GM18511 (cell line): Measurements from ENCODE around the gene FBXL16.
"Not testable (repeated sequence)": the region's sequence is repeated elsewhere in the genome, so short reads cannot be mapped to it uniquely, and the experiment has no call there.

ENCODE experiments used
- ATAC-seq: cut with Tn5 transposase; IDR thresholded peaks from one replicate; pipeline ENCODE4 v1.9.1; 2021; ENCODE audit warnings: mild to moderate bottlenecking, moderate library complexity; ENCODE audit not compliant: unreplicated experiment

The FBXL16 gene

GRCh38 chr16:723695-724094 lies 18.1 kb upstream of the FBXL16 start:
- ATAC-seq = no peak

GRCh38 chr16:722835-723633 lies 17.4 kb upstream of the FBXL16 start:
- no peak for ATAC-seq

GRCh38 chr16:721765-722540 lies 16.4 kb upstream of the FBXL16 start:
- ATAC-seq = no peak

DNA sequence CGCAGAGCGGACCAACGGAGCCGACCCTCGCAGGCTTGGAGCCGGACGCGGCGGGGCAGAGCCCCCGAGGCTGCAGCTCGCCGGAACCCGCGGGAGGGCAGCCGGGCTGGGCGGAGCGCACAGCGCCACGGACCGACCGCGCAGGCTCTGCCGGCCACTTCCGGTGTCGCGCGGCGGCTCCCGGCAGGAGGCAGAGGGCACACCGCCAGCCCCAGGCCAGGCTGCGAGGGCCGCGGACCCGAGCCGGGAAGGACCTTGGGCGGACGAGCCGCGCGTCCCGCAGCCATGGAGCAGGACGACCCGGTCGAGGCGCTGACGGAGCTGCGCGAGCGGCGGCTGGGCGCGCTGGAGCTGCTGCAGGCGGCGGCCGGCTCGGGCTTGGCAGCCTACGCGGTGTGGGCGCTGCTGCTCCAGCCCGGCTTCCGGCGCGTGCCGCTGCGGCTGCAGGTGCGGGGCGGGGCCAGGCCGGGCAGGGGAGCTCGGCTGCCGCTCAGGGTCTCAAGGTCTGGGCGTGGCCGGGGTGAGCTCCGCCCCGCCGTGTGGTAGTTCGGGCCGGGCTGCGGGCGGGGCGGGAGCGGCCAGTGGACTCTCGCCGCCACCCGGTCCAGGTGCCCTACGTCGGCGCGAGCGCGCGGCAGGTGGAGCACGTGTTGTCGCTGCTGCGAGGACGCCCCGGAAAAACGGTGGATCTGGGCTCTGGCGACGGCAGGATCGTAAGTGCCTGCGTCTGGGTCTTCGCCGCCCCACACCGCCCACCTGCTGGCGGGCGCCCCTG lies 15.6 kb upstream of the FBXL16 start, which contains the start of gene ANTKMT:
Gene ANTKMT (plus strand): TSS at position 157 of the 775 bp plus-strand sequence. CDS start 129 bp downstream, at position 286.
- peak; percentile 73 for ATAC-seq

- peak; percentile 31 for ATAC-seq
Observed at GRCh38 chr16:720447-720989, 14.9 kb upstream of the FBXL16 start.

DNA sequence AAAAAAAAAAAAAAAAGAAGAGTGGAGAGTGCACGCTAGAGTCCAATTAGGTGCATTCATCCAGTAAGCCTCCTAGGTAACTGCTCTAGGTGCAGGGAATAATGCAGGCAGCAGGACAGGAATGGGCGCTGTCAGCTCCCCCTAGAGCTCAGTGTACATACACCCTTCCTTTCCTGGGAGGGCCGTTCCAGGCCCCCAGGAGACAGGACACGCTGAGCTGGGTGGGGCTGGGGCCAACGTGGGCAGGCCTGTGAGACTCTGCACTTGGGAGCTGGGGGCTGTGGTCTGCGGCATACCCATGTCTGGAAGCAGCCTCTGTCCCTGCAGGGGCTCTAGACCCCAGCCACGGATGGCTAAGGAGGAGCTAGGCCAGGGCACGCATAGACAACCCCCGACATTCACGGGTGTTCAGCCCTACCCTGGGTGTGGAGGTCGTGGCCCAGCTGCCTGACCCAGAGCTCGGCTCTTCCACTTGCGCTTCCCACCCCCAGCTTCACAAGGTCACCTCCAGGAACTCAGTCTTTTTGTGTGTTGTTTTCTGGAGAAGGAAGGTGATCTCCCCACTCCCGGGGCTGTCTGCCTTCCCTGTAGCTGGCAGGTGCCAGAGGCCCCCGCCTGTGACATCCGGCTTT lies 14.3 kb upstream of the FBXL16 start:
- ATAC-seq = no peak

GRCh38 chr16:718922-719321 lies 13.3 kb upstream of the FBXL16 start:
- ATAC-seq = no peak

DNA sequence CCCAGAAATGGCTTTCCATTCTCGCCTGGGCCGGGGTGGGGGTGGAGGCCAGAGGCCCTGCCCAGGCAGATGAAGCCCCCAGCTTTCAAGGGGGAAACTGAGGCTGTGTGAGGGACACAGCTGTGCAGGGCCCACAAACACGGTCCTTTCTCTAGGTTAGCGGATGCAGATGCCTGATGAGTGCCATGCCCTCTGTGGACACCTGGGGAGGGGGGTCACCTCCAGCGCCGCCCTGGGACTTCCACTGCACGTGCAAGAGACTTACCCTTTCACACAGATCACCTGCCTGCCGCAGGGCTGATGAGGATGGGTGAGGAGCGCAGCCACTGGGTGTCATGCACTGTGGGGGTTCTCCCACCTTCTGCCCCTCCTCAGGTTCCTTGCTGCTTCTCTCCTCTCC lies 12.8 kb upstream of the FBXL16 start:
- no peak for ATAC-seq

GRCh38 chr16:717450-718245 lies 12.0 kb upstream of the FBXL16 start:
- no peak for ATAC-seq

- ATAC-seq = no peak
Observed at GRCh38 chr16:716768-717325, 11.2 kb upstream of the FBXL16 start.

GRCh38 chr16:716200-716568 lies 10.6 kb upstream of the FBXL16 start:
- ATAC-seq = no peak

- no peak for ATAC-seq
Observed at GRCh38 chr16:715477-716199, 10.0 kb upstream of the FBXL16 start.

DNA sequence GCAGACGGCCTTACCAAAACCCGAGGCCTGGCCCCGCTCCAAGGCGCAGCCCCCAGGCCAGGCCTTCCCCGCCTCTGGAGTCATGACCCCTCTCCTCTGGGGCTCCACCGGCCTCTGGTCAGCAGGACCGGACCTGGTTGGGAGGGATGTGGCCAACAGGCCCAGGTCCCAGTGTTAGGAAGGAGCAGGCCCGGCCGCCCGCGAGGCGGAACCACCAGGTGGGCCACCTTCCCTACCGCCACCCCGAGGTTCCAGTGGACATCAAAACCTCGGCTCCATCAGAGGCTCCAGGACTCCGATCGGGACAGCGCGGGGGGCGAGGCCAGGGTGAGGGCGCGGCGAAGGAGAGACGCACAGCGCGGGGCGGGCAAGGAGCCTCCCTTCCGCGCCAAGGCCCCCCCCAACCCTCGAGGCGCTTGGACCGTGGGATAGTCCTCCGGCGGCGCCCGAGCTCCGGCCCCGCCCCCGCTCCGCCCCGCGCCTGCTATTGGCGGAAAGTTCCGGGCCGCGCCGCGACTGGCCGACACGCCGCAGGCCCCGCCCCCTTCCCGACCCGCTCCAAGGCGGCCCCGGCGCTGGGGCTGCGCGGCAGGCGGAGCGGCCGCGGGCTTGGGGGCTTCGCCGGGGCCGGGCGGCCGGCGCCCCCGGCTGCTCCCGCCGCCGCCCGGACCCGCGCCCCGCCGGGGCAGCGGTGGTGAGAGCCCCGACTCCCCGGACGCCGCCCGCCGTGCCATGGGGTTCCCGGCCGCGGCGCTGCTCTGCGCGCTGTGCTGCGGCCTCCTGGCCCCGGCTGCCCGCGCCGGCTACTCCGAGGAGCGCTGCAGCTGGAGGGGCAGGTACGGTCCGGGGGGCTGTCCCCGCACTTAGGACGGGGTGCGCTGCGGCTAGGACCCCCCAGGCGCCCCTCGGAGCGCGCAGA lies 9.2 kb upstream of the FBXL16 start, which contains the start of gene METRN:
Gene METRN (plus strand): TSS at position 561 of the 919 bp plus-strand sequence. CDS start 172 bp downstream, at position 733.
- peak; percentile 79 for ATAC-seq

DNA sequence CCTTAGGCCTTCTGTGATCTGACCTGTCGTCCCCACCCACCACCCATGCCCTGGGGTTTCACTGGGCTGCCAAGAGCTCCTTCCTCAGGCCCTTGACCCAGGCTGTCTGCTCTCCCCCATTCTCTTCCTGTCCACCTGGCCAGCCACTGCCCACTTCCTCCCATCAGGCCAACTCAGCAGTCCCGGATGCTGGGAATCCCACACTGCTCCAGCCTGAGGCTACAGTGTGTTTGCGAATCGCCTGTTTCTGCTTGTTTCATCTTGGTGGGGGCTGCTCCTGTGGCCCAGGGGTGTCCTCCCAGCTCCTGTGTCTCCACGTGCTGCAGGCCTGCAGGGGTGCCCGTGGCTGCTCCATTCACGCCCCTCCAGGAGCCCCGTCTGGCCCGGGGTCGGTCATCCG lies 8.5 kb upstream of the FBXL16 start:
- no peak for ATAC-seq

DNA sequence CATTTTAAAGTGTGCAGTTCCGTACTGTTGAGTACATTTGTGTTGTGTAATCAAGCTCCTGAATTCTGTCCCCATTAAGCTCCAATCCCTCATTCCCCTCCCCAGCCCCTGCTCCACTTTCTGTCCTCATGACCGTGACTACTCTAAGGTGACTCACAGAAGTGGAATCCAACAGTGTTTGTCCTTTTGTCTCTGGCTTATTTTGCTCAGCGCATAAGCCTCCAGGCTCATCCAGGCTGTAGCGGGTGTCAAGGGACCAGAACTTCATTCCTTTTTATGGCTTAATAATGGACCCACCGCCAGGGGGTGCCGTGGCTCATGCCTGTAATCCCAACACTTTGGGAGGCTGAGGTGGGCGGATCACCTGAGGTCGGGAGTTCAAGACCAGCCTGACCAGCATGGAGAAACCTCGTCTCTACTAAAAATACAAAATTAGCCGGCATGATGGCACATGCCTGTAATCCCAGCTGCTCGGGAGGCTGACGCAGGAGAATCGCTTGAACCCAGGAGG lies 7.2 kb upstream of the FBXL16 start:
- not testable (repeated sequence) for ATAC-seq

GRCh38 chr16:711548-712320 lies 6.1 kb upstream of the FBXL16 start:
- no peak for ATAC-seq

DNA sequence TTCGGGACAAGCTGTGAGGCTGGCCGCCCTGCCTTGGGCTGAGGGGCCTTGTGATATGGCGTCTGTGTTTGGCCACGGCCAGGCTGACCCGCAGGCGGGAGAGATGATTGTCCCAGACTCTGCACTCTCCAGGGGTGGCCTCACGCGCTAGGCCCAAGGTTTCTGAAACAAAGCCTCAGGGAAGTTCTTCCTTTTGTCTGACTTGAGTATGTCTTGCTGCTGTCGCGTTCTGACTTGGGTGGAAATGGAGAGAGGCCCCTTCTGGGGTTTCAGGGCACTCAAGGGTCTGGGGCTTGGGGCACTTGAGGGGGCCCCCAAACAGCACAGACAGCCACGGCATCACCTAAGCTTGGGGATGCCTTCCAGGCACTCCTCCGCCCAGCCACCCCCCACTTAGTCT lies 5.5 kb upstream of the FBXL16 start:
- no peak for ATAC-seq
